Dendritic cell treated with granulocyte-macrophage colony-stimulating factor and Interleukin-4, amounts not matched to agents 40 ng/mL and 50 ng/mL, for 4 days (primary cell): ENCODE measurements around the gene ACMSD.

ENCODE experiments used
- H3K27ac Mint-ChIP-seq: one replicate; pipeline ENCODE4 v1.8.0; 2022; ENCODE audit warnings: mild to moderate bottlenecking, mixed read lengths
- H3K27me3 Mint-ChIP-seq: one replicate; pipeline ENCODE4 v1.8.0; 2022; ENCODE audit warnings: mild to moderate bottlenecking, mixed read lengths
- H3K36me3 Mint-ChIP-seq: one replicate; pipeline ENCODE4 v1.8.0; 2022; ENCODE audit warnings: low read depth, mixed read lengths
- H3K4me1 Mint-ChIP-seq: one replicate; pipeline ENCODE4 v1.8.0; 2022; ENCODE audit warnings: low read depth, mixed read lengths
- H3K4me3 Mint-ChIP-seq: one replicate; pipeline ENCODE4 v1.8.0; 2022; ENCODE audit warnings: mild to moderate bottlenecking, moderate library complexity, mixed read lengths
- H3K9me3 Mint-ChIP-seq: one replicate; pipeline ENCODE4 v1.8.0; 2022; ENCODE audit warnings: mixed read lengths
- intact Hi-C: fragments of 100-400 bp; cut with micrococcal nuclease; formaldehyde crosslinking; loops from one replicate; pipeline ENCODE4 v1.15.0; 2022

The ACMSD gene

GRCh38 chr2:134862674-134863073 is 24.3 kb downstream of the ACMSD start:
- H3K36me3 Mint-ChIP-seq: no peaks in the 10 kb centered on the region
- intact Hi-C loops: no loop called here
- H3K27ac Mint-ChIP-seq: no peak overlapping the region
- H3K9me3 Mint-ChIP-seq: no peaks in the 10 kb centered on the region
- H3K27me3 Mint-ChIP-seq: no peaks in the 10 kb centered on the region
- H3K4me3 Mint-ChIP-seq: no peak overlapping the region
- no peaks in the 10 kb centered on the region for H3K4me1 Mint-ChIP-seq

- no peaks in the 10 kb centered on the region for H3K9me3 Mint-ChIP-seq
- no peaks in the 10 kb centered on the region for H3K36me3 Mint-ChIP-seq
- no peaks in the 10 kb centered on the region for H3K4me1 Mint-ChIP-seq
- intact Hi-C loops: no loop called here
- no peaks in the 10 kb centered on the region for H3K27me3 Mint-ChIP-seq
- no peak overlapping the region for H3K27ac Mint-ChIP-seq
- no peak overlapping the region for H3K4me3 Mint-ChIP-seq
Measured at GRCh38 chr2:134863446-134863845, 25.0 kb downstream of the ACMSD start.

GRCh38 chr2:134865067-134865787 is 26.8 kb downstream of the ACMSD start:
- intact Hi-C loops: no loop called here
- Mint-ChIP-seq H3K27ac (no peak overlapping the region), H3K4me3 (no peak overlapping the region), H3K9me3 (no peaks in the 10 kb centered on the region), H3K4me1 (no peaks in the 10 kb centered on the region), H3K27me3 (no peaks in the 10 kb centered on the region), H3K36me3 (no peaks in the 10 kb centered on the region)

GRCh38 chr2:134866498-134867099 is 28.2 kb downstream of the ACMSD start:
- Mint-ChIP-seq H3K4me3 (no peak overlapping the region), H3K27ac (no peak overlapping the region), H3K27me3 (no peaks in the 10 kb centered on the region), H3K9me3 (no peaks in the 10 kb centered on the region), H3K4me1 (no peaks in the 10 kb centered on the region), H3K36me3 (no peaks in the 10 kb centered on the region)
- intact Hi-C loops: no loop called here

GRCh38 chr2:134869946-134870736 is 31.7 kb downstream of the ACMSD start:
- Mint-ChIP-seq H3K4me1 (peaks cover 5% of the 10 kb centered on the region), H3K27me3 (no peaks in the 10 kb centered on the region), H3K27ac (no peak overlapping the region), H3K4me3 (no peak overlapping the region), H3K9me3 (no peaks in the 10 kb centered on the region), H3K36me3 (no peaks in the 10 kb centered on the region)
- intact Hi-C loops: no loop called here

- no peak overlapping the region for H3K27ac Mint-ChIP-seq
- H3K27me3 Mint-ChIP-seq: no peaks in the 10 kb centered on the region
- H3K4me1 Mint-ChIP-seq: peaks cover 5% of the 10 kb centered on the region
- no peaks in the 10 kb centered on the region for H3K36me3 Mint-ChIP-seq
- peaks cover 8% of the 10 kb centered on the region for H3K9me3 Mint-ChIP-seq
- no peak overlapping the region for H3K4me3 Mint-ChIP-seq
- intact Hi-C loops: no loop called here
Measured at GRCh38 chr2:134873152-134873551, 34.7 kb downstream of the ACMSD start.

- intact Hi-C loops: no loop called here
- H3K27ac Mint-ChIP-seq: no peak overlapping the region
- H3K4me3 Mint-ChIP-seq: no peak overlapping the region
- no peaks in the 10 kb centered on the region for H3K36me3 Mint-ChIP-seq
- peaks cover 1% of the 10 kb centered on the region for H3K27me3 Mint-ChIP-seq
- peaks cover 5% of the 10 kb centered on the region for H3K4me1 Mint-ChIP-seq
- H3K9me3 Mint-ChIP-seq: peaks cover 24% of the 10 kb centered on the region
Measured at GRCh38 chr2:134875309-134875708, 36.9 kb downstream of the ACMSD start.

- Mint-ChIP-seq H3K27me3 (peaks cover 1% of the 10 kb centered on the region), H3K9me3 (peaks cover 20% of the 10 kb centered on the region), H3K4me3 (no peak overlapping the region), H3K4me1 (no peaks in the 10 kb centered on the region), H3K36me3 (no peaks in the 10 kb centered on the region), H3K27ac (no peak overlapping the region)
- intact Hi-C loops: no loop called here
Measured at GRCh38 chr2:134882773-134883172, 44.4 kb downstream of the ACMSD start.

- Mint-ChIP-seq H3K4me1 (no peaks in the 10 kb centered on the region), H3K36me3 (no peaks in the 10 kb centered on the region), H3K4me3 (no peak overlapping the region), H3K27ac (no peak overlapping the region), H3K9me3 (peaks cover 15% of the 10 kb centered on the region), H3K27me3 (peaks cover 1% of the 10 kb centered on the region)
- intact Hi-C loops: no loop called here
Measured at GRCh38 chr2:134883552-134884293, 45.3 kb downstream of the ACMSD start.

GRCh38 chr2:134884435-134884834 is 46.0 kb downstream of the ACMSD start:
- Mint-ChIP-seq H3K4me1 (no peaks in the 10 kb centered on the region), H3K36me3 (no peaks in the 10 kb centered on the region), H3K27me3 (peaks cover 1% of the 10 kb centered on the region), H3K27ac (no peak overlapping the region), H3K9me3 (peaks cover 8% of the 10 kb centered on the region), H3K4me3 (no peak overlapping the region)
- intact Hi-C loops: no loop called here

GRCh38 chr2:134892282-134893035 is 54.0 kb downstream of the ACMSD start:
- no peak overlapping the region for H3K27ac Mint-ChIP-seq
- no peaks in the 10 kb centered on the region for H3K4me1 Mint-ChIP-seq
- H3K4me3 Mint-ChIP-seq: no peak overlapping the region
- H3K36me3 Mint-ChIP-seq: no peaks in the 10 kb centered on the region
- intact Hi-C loops: no loop called here
- H3K27me3 Mint-ChIP-seq: no peaks in the 10 kb centered on the region
- no peaks in the 10 kb centered on the region for H3K9me3 Mint-ChIP-seq

- Mint-ChIP-seq H3K4me3 (no peak overlapping the region), H3K36me3 (no peaks in the 10 kb centered on the region), H3K27me3 (no peaks in the 10 kb centered on the region), H3K4me1 (peaks cover under 1% of the 10 kb centered on the region), H3K9me3 (no peaks in the 10 kb centered on the region), H3K27ac (no peak overlapping the region)
- intact Hi-C loops: loop anchor here (1.0 to 5.0 kb wide), 4 partner anchors 237 to 1011 kb away; no protein-coding TSS in a partner anchor
Measured at GRCh38 chr2:134897932-134898331, 59.5 kb downstream of the ACMSD start.

GRCh38 chr2:134899204-134899603 is 60.8 kb downstream of the ACMSD start:
- no peak overlapping the region for H3K4me3 Mint-ChIP-seq
- H3K9me3 Mint-ChIP-seq: no peaks in the 10 kb centered on the region
- no peak overlapping the region for H3K27ac Mint-ChIP-seq
- intact Hi-C loops: loop anchor here (5.0 kb wide), 2 partner anchors 782 to 1012 kb away; no protein-coding TSS in a partner anchor
- peaks cover 8% of the 10 kb centered on the region for H3K4me1 Mint-ChIP-seq
- no peaks in the 10 kb centered on the region for H3K27me3 Mint-ChIP-seq
- no peaks in the 10 kb centered on the region for H3K36me3 Mint-ChIP-seq
